DND-41 (cell line): ENCODE data around the gene KHDC1.
"Not testable (repeated sequence)": the region's sequence is repeated elsewhere in the genome, so short reads cannot be mapped to it uniquely, and the experiment has no call there.

Experiments used
- ATAC-seq: fragments of 200-7000 bp; cut with Tn5 transposase; 3 replicates; pipeline ENCODE4 v1.9.1; 2021; ENCODE audit warnings: low read depth; ENCODE audit not compliant: insufficient read depth
- DNase-seq: peaks from one replicate; pipeline ENCODE4 v3.0.0-alpha.2; 2020
- H2AFZ ChIP-seq: 2 replicates; pipeline ENCODE4 v1.6.0; 2012; ENCODE audit warnings: low read depth, low read length
- H3K27ac ChIP-seq: 2 replicates; pipeline ENCODE4 v1.5.1; 2012; ENCODE audit warnings: low read length, inconsistent platforms
- H3K27me3 ChIP-seq: fragments of 200-600 bp; sonication (generic); 2 replicates; pipeline ENCODE4 v1.6.0; 2012; ENCODE audit warnings: low read length, mild to moderate bottlenecking, inconsistent platforms; ENCODE audit not compliant: insufficient read depth, poor library complexity
- H3K36me3 ChIP-seq: 2 replicates; pipeline ENCODE4 v1.5.1; 2012; ENCODE audit warnings: low read length, inconsistent platforms; ENCODE audit not compliant: insufficient read depth
- H3K4me1 ChIP-seq: 2 replicates; pipeline ENCODE4 v1.5.1; 2012; ENCODE audit warnings: mild to moderate bottlenecking, low read length; ENCODE audit not compliant: insufficient read depth
- H3K4me2 ChIP-seq: 2 replicates; pipeline ENCODE4 v1.6.0; 2012; ENCODE audit warnings: mild to moderate bottlenecking, moderate library complexity, low read length, inconsistent platforms; ENCODE audit not compliant: insufficient read depth
- H3K4me3 ChIP-seq, 2 experiments: fragments of 200-600 bp in 1 of 2; shearing (Covaris generic) in 1 of 2; 2 replicates each; pipeline ENCODE4 v1.5.1; 2012 to 2016; ENCODE audit warnings: inconsistent platforms in 2 of 2, low read length in 2 of 2, mild to moderate bottlenecking in 2 of 2, low read depth in 1 of 2, moderate library complexity in 1 of 2
- H3K79me2 ChIP-seq: 2 replicates; pipeline ENCODE4 v1.6.0; 2012; ENCODE audit warnings: low read length, inconsistent platforms; ENCODE audit not compliant: insufficient read depth
- H3K9ac ChIP-seq: 2 replicates; pipeline ENCODE4 v1.6.0; 2012; ENCODE audit warnings: low read depth, mild to moderate bottlenecking, inconsistent platforms, low read length, moderate library complexity
- H3K9me3 ChIP-seq: 2 replicates; pipeline ENCODE4 v1.5.1; 2012; ENCODE audit warnings: low read length, moderate library complexity, mild to moderate bottlenecking, inconsistent platforms; ENCODE audit not compliant: insufficient read depth, severe bottlenecking
- H4K20me1 ChIP-seq: 2 replicates; pipeline ENCODE4 v1.6.0; 2012; ENCODE audit warnings: low read length; ENCODE audit not compliant: insufficient read depth
- EZH2 ChIP-seq: IDR thresholded peaks from 3 replicates; pipeline ENCODE4 v1.6.1; 2012; ENCODE audit warnings: borderline replicate concordance, low read depth, mild to moderate bottlenecking, moderate library complexity, low read length, inconsistent platforms; ENCODE audit not compliant: severe bottlenecking
- TF ChIP-seq, protein P1 (sequence below): IDR thresholded peaks from 2 replicates; pipeline ENCODE4 v1.5.1; 2012; ENCODE audit warnings: borderline replicate concordance, low read length, moderate library complexity, mild to moderate bottlenecking; ENCODE audit not compliant: poor library complexity, severe bottlenecking; ENCODE audit errors: extremely low read depth

Gene KHDC1

DNA sequence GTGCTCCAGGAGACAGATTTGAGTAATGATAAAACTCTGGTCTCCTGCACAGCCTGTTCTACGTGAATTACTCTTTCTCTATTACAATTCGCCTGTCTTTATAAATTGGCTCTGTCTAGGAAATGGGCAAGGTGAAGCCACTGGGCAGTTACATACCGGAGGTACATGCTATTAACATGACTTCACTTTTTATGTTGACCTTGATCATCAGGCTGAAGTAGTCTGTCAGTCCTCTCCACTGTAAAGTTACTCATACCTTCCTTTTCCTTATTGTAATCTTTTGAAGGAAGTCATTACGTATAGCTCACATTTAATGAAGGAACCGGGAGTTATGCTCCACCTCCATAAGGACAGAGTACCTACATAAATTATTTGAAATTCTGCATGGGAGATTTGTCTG, 19.9 kb upstream of the KHDC1 start:
- Histone ChIP-seq H3K27ac (no peak overlapping the region), H3K9ac (no peak overlapping the region), H3K4me2 (no peak overlapping the region), H4K20me1 (peaks cover 2% of the 10 kb centered on the region; the same call in 1 of the 2 replicates), H3K9me3 (no peaks in the 10 kb centered on the region), H3K27me3 (no peaks in the 10 kb centered on the region), H2AFZ (no peak overlapping the region), H3K79me2 (peaks cover 46% of the 10 kb centered on the region), H3K36me3 (peaks cover 57% of the 10 kb centered on the region), H3K4me3 (no peak overlapping the region), H3K4me1 (no peaks in the 10 kb centered on the region)
- TF ChIP-seq, protein P1, sequence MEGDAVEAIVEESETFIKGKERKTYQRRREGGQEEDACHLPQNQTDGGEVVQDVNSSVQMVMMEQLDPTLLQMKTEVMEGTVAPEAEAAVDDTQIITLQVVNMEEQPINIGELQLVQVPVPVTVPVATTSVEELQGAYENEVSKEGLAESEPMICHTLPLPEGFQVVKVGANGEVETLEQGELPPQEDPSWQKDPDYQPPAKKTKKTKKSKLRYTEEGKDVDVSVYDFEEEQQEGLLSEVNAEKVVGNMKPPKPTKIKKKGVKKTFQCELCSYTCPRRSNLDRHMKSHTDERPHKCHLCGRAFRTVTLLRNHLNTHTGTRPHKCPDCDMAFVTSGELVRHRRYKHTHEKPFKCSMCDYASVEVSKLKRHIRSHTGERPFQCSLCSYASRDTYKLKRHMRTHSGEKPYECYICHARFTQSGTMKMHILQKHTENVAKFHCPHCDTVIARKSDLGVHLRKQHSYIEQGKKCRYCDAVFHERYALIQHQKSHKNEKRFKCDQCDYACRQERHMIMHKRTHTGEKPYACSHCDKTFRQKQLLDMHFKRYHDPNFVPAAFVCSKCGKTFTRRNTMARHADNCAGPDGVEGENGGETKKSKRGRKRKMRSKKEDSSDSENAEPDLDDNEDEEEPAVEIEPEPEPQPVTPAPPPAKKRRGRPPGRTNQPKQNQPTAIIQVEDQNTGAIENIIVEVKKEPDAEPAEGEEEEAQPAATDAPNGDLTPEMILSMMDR, result no peak
- no peak for TF ChIP-seq EZH2
- ATAC-seq (no peak), DNase-seq (no peak)

DNA sequence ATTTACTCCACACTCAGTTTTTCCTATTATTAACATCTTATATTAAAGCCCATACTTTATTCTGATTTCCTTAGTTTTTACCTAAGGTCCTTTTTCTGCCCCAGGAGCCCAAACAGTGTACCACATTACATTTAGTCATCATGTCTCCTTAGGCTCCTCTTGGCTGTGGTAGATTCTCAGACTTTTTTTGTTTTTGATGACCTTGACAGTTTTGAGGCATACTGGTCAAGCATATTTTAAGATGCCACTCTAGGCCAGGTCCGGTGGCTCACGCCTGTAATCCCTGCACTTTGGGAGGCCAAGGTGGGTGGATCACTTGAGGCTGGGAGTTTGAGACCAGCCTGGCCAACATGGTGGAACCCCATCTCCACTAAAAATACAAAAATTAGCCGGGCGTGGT, 18.7 kb upstream of the KHDC1 start:
- H3K9me3 ChIP-seq, ATAC-seq, DNase-seq, H3K4me3 ChIP-seq, H2AFZ ChIP-seq, H3K4me1 ChIP-seq, H3K9ac ChIP-seq, H3K27ac ChIP-seq, H4K20me1 ChIP-seq, H3K4me2 ChIP-seq, H3K27me3 ChIP-seq: not testable (repeated sequence)
- peaks cover 45% of the 10 kb centered on the region for H3K36me3 ChIP-seq
- peaks cover 45% of the 10 kb centered on the region for H3K79me2 ChIP-seq

DNA sequence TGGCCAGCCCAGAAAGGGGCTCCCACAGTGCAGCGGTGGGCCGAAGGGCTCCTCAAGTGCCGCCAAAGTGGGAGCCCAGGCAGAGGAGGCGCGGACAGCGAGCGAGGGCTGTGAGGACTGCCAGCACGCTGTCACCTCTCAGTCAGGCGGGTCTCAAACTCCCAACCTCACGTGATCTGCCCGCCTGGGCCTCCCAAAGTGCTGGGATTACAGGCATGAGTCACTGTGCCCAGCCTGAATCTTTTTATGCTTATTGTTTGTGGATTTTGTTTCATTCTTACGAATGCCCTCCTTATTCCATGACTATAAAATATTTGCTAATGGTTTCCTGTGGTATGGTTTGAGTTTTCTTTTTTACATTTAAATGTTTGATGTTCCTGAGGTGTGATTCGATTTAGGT, 6.3 kb upstream of the KHDC1 start:
- not testable (repeated sequence) for H4K20me1 ChIP-seq, DNase-seq, H3K9me3 ChIP-seq, ATAC-seq, H2AFZ ChIP-seq, H3K9ac ChIP-seq, H3K4me3 ChIP-seq, H3K4me2 ChIP-seq, H3K27me3 ChIP-seq, H3K27ac ChIP-seq
- Histone ChIP-seq H3K36me3 (peaks cover 59% of the 10 kb centered on the region), H3K4me1 (peaks cover 20% of the 10 kb centered on the region), H3K79me2 (peaks cover 55% of the 10 kb centered on the region)

DNA sequence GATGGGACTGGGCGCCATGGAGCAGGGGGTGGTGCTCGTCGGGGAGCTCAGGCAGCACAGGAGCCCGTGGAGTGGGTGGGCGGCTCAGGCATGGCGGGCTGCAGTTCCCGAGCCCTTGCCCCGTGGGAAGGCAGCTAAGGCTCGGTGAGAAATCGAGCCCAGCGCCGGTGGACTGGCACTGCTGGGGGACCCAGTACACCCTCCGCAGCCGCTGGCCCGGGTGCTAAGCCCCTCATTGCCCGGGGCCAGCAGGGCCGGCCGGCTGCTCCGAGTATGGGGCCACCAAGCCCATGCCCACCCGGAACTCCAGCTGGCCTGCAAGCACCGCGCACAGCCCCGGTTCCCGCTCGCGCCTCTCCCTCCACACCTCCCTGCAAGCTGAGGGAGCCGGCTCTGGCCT, 5.9 kb upstream of the KHDC1 start:
- H4K20me1 ChIP-seq, H3K9ac ChIP-seq, ATAC-seq, H3K27me3 ChIP-seq, H3K27ac ChIP-seq, H3K9me3 ChIP-seq, H3K4me2 ChIP-seq, H3K4me3 ChIP-seq, H2AFZ ChIP-seq, DNase-seq: not testable (repeated sequence)
- Histone ChIP-seq H3K4me1 (peaks cover 24% of the 10 kb centered on the region), H3K79me2 (peaks cover 57% of the 10 kb centered on the region), H3K36me3 (peaks cover 57% of the 10 kb centered on the region)

DNA sequence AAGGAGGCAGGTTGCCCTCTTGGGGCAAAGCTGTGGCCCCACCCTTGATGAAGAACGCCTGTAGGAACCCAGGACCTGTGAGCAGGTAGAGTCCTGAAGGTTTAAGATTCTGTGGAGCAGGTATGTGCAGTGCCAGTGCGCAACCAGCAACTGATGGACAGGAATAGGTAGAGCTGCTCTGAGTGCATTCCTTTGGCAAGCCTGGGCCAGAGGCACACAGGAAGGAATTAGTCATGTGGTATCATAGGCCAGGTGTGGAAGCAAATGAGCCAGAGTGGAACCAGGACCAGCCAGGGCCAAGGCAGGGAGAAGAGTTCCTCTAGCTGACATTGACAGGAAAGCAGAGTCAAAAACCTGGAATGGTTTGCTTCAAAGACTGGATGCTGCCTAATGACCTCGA, 1.4 kb upstream of the KHDC1 start:
- peak overlapping the region; percentile 86 for H3K27ac ChIP-seq
- H3K36me3 ChIP-seq, result peaks cover 34% of the 10 kb centered on the region
- H2AFZ ChIP-seq, result no peak overlapping the region
- no peak for TF ChIP-seq EZH2
- TF ChIP-seq, protein P1, result no peak
- H3K4me1 ChIP-seq, result peaks cover 38% of the 10 kb centered on the region
- peak overlapping the region in 1 of 2 experiments; percentile 75; a peak in 2 of 4 replicates for H3K4me3 ChIP-seq
- H3K27me3 ChIP-seq, result no peaks in the 10 kb centered on the region
- no peaks in the 10 kb centered on the region; the same call in 1 of the 2 replicates for H4K20me1 ChIP-seq
- peak overlapping the region; percentile 83 for H3K9ac ChIP-seq
- no peaks in the 10 kb centered on the region for H3K9me3 ChIP-seq
- H3K4me2 ChIP-seq, result peak overlapping the region; percentile 77
- peaks cover 62% of the 10 kb centered on the region for H3K79me2 ChIP-seq
- ATAC-seq, result no peak
- no peak for DNase-seq
